Fibroblast of skin of scalp (primary cell): Measurements from ENCODE around the gene HAT1.
"Not testable (repeated sequence)": the region's sequence is repeated elsewhere in the genome, so short reads cannot be mapped to it uniquely, and the experiment has no call there.

Source experiments
- DNase-seq: peaks from one replicate; pipeline ENCODE4 v3.0.0-alpha.2; 2013

Gene HAT1

DNA sequence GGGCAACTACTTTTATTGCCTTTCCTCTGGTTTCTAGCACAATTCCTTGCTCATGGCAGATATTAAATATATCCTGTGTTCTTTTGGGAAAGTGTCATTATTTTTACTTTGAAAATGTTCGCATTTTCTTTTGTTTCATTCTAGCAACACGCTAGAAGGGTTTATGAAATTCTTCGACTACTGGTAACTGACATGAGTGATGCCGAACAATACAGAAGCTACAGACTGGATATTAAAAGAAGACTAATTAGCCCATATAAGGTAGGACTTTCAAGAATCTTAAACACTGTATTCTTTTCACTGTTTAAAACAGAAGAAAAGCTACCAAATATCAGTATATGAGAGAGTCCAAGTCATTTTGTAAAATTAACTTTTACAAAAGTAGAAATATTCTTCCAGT is 56.8 kb downstream of the HAT1 start:
- DNase-seq = no peak

DNA sequence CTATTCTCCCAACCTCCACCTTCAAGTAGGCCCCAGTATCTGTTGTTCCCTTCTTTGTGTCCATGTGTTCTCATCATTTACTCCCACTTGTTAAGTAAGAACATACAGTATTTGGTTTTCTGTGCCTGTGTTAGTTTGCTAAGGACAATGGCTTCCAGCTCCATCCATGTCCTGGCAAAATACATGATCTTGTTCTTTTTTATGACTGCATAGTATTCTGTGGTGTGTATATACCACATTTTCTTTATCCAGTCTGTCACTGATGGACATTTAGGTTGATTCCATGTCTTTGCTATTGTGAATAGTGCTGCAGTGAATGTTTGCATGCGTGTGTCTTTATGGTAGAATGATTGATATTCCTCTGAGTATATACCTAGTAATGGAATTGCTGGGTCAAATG is 61.7 kb downstream of the HAT1 start:
- not testable (repeated sequence) for DNase-seq

DNA sequence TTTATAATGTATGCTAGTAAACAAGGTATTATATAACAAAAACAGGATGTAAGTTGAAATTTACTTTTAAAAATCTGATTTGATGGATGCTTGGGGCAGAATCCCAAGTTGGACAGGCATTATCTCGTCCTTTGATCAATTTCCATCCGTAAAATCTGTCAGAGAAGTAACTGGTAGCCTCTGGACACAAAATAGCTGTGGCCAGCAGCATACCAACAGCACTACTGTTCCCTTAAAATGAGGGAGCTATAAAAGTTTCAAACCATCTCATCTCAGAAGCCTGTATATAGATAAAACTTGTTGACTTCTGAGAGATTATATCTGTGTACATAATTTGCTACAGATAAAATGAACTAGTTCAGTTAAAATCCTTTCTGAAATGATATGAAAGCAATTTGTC is 62.8 kb downstream of the HAT1 start:
- DNase-seq = no peak

DNA sequence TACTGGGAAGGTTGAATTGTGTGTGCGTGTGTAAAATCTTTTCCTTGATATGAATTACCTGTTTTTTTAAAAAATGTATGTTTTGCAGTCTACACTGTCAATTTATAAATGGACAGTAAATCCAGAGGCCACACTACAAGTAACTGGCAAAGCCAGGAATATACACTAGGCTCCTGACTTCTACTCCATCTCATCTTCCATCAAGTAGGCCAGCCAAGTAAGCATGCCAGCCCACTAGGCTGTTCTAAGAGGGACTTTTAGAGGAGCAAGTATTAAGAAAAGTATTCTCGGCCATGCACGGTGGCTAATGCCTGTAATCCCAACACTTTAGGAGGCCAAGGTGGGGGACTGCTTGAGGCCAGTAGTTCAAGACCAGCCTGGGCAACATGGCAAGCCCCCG is 64.5 kb downstream of the HAT1 start:
- DNase-seq = no peak

DNA sequence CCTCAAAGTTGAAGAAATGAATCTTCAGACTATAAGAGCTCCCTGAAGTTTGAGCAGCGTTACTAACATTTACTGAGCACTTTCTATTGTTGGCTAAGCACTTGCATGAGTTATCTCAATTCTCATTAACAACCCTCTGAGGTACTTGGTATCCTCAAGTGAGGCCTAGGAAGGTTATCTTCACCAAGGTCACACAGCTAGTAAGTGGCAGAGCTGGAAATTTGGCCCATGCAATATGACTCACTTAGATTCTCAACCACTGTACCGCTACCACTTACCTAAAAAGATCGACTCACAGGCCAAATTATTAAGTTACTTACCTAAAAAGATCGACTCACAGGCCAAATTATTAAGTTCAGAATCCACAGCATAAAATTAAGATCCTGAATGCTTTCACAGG is 68.8 kb downstream of the HAT1 start:
- no peak for DNase-seq

DNA sequence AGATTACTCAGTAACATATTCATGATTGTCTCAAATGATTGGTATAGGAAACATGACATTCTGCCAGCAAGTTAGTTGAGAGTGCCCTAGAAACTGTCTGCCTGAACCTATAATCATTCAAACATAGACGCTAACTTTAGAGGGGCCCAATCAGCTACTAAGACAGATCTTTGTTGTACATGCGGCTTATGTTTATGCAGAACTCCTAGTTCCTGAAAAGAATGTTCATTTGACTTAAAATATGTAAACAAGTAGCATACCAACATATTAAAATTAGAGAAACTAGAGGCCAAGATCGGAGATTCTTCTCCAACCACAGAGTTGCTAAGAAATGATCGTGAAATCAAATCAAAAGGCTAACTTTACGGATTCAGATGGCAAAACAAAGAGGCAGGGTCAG is 73.3 kb downstream of the HAT1 start:
- no peak for DNase-seq

DNA sequence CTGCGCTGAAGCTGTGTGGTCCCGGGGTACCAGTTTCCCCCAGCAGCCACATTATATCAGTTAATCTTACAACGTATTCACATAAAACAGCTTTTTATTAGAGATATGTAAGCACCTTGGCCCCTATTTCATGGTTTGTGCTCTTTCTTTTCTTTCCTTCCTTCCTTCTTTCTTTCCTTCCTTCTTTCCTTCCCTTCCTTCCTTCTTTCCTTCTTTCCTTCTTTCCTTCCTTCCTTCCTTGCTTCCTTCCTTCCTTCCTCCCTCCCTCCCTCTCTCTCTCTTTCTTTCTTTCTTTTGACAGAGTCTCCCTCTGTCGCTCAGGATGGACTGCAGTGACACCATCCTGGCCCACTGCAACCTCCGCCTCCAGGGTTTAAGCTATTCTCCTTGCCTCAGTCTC is 73.8 kb downstream of the HAT1 start:
- DNase-seq = no peak

DNA sequence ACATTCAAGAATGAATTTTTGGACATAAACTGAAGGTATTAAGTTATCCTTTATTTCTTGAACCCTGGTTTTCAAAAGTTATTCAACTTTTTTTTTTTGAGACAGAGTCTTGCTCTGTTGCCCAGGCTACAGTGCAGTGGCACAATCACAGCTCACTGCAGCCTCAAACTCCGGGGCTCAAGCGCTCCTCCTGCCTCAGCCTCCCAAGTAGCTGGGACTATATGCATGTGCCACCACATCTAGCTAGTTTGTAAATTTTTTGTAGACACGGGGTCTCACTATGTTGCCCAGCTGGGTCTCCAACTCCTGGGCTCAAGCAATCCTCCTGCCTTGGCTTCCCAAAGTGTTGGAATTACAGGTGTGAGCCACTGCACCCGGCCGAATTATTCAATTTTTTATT is 74.8 kb downstream of the HAT1 start:
- not testable (repeated sequence) for DNase-seq

DNA sequence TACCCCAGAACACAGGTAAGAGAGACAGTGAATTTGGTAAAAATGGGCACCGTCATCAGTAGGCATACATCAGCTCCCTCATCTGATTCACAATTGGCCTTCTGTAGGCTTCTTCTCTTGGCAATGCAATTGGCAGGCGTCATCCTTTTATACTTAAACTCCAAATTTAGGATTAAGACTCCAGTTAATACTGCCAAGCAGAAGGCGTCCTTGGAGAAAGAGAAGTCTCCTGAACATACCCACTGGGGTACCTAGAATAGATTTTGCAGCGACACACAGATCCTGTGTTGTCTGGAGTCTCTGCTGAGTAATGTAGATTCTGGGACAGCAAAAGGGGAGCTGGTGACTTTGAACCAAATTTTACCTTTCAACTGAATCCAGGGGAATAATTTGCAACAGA is 76.9 kb downstream of the HAT1 start:
- DNase-seq = no peak

DNA sequence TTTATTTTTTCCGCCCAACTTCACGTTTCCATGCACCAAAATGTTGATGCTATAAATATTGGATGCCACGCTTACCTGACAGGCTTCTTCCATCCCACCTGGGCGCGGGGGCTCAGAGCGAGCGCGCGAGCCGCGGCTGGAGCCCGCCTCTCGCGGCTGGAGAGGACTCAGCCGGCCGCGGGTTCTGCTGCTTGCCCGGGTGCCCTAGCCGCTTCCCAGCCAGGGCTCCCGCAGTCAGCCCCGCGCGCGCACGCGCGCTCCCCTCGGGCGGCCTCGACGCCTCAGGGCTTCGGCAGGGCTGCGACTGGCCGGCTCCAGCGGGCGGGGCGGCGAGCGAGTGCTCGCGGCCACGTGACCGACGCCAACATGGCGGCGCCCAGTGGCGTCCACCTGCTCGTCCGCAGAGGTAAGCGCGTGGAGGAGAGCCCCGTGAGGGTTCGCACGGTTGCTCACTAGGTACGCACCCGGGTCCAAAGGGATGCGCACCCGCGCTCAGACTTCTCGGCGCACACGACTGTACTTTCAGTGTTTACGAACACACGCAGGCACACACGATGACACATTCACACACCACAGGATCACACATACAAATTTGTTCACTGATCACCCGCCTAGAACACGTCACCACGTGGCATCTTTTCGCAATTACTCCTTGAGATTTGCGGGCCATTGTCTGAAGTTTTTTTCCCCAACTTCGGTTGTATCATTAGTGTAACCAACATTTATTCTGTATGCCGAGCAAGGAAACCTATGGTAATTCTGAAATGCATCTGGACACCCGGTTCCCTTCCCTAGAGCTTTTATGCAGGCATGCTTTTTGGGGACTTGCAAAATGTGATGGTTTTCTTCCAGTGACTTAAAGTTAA is 77.6 kb downstream of the HAT1 start, which contains the start of gene METAP1D:
Gene METAP1D, plus strand, starts transcription at position 350 of the 866 bp plus-strand sequence. Its CDS starts 17 bp downstream, at position 367.
- DNase-seq = peak; percentile 91

DNA sequence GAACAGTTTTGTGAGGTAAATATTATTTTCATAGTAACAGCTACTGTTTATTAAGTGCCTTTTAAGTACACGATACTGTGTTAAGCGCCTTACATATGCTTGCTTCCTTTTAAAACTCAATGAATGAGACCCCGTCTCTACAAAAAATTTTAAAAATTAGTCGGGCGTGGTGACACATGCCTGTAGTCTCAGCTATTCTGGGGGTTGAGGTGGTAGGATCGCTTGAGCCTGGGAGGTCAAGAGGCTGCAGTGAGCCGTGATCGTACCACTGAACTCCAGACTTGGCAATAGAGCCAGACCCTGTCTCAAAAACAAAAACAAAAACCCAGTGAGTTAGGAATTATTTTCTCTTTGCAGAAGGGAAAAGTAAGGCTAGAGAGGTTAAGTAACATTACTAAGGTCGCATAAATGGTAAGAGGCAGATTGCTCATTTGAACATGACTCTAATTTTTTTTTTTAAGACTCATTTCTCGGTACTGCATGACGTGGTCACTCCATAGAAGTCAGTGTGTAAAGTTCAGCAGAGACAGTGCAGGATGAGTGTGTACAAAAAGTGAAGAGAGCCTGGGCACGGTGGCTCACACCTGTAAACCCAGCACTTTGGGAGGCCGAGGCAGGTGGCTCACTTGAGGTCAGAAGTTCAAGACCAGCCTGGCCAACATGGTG is 78.6 kb downstream of the HAT1 start:
- no peak for DNase-seq

DNA sequence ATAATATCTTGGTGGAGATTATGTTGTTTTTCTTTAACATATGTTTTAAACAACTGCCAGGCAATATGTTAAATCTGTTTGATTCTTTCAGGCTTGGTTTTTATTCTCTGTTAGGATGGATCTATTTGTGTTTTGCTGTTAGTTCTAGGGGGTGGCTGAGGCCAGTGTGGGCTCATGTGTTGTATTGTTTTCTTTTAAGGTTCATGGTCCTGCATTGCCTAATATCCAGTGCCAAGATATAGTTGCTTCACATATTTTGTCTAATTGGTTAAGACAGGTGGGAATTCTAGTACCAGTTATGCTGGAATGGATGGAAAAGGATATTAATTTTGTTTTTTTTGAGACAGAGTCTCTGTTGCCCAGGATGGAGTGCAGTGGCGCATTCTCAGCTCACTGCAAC is 85.1 kb downstream of the HAT1 start:
- no peak for DNase-seq

DNA sequence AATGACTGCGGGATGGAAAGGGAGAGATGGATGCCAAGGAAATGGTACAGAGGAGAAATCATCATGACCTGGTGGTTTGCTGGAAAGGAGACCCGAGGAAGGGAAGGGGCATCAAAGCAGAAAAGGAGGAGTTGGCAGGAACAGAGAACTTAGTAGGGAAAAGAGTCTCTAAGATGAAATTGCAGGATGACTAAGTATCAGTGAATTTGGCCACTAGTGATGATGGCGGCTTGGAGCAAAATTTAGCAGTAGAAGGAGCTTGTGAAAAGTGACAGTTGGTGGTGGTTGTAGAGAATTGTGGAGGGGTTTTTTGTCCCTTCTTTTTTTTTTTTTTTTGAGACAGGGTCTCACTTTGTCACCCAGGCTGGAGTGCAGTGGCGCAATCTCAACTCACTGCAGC is 87.6 kb downstream of the HAT1 start:
- no peak for DNase-seq

DNA sequence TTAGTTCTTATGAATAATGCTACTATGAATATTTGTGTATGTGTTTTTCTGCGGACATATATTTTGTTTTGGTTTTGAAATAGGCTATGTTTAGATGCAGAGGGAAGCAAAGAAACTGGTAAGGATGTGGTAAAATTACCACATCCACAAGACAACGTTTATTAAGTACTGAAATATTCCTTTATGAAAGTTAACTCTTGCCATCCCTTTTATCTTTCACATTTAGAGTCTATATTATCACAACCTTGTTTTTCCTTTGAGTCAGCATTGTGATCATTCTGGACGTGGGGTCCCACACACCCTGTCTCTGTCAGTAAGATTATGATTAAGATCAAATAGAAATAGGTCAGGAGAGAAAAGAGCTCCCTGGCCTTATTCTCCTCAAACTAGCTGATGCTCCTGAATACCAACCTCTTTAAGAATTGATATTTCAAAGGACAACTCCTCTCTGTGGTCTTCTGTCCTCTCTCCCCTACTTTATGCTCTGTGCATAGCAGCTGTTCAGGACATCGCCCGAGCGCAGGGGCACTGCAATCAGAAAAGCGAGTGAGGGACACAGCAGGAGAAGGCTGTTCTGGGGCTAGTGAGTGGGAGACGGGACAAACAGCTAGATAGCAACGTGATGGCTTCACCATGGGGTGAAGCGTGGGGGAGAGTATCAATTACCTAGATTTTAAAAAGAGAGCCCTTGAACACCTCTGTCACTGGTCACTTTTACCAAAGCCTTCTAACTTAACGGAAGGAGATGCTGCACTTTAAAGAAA is 89.7 kb downstream of the HAT1 start:
- no peak for DNase-seq

DNA sequence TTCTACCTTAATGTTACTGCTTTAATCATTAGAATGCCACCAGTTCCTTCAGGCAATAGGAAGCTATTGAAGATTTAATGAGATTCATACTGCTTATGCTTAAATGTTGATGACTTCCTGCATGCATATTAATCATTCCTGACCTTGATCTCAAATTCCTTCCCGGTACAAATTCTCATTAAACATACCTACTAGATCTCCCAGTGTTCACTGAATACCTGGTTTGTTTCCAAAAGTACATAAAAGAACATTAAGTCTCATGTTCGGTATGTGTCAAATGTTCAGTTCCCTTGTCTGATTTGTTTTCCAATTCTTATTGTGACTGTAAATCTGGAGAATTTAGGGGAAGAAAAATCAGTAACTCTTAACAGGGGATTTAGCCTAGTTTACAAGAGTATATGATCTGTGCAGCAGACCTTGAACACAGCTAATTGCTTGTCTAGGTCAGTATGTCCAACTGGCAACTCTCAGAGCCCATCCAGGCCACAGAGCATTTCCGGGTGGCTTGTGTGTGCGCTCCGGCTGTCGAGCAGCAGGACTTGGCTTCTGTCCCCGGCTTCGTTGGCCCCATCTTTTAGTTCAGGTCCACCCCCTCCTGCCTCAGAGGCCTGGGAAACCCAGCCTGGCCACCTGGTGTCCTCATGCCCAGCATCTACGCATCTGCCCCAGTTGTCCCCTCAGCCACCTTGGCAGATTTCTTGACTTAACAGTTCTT is 90.6 kb downstream of the HAT1 start:
- DNase-seq = no peak

DNA sequence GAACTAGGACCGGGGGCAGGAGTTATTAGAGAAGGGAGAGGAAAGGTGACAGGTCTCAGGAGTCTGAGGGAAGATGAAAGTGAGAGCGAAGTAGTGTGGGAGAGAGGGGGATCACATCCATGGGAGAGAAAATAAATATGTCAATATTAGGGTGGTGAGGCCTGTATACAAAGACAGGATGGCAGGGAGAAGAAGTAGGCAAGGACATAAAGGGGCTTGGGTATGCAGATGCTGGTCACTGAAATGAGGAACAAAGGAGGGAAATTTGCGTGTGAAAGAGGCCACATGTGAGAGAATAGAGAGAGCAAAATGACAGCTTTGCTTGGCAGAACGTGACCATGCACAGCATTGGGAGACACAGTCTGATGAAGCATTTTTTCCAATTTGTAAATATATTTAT is 91.1 kb downstream of the HAT1 start:
- DNase-seq = no peak

DNA sequence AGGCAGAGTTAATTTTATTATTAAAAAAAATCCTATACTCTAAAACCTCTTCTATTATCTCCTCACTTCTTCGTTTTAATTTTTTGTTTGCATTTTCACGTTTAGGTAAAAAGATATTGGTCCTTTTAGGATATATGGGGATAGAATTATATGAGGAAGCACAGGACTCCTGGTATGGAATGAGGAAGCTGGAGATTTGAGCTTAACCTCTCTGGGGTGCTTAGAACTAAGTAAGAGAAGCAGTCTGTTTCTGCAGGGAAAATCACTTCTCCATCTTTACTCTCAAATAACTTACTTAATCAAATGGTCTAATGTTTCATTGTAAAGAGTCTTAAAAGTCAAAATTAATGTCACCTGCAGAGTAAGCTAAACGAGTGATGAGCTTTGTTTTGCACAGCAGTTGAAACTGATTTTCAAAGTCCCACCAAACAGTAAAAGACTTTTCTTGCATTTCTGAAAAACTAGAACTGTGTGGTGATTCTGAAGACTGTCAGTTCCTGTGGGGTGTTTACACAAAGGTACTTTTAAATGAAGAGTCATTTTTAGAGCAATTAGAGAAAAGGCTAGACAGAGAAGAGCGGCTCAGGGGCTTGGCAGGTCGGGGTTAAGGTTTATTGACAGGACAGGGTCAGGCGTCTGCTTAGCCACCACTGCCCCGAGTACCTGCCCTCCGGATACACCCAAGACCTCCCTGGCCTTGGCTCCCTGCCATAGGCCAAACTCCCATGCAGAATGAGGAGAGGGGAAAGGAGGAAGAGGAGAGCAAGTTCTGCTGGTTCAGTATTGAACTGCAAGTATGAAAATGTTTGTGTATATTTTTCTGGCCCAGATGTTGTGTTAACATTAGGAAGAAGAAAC is 99.0 kb downstream of the HAT1 start:
- no peak for DNase-seq

DNA sequence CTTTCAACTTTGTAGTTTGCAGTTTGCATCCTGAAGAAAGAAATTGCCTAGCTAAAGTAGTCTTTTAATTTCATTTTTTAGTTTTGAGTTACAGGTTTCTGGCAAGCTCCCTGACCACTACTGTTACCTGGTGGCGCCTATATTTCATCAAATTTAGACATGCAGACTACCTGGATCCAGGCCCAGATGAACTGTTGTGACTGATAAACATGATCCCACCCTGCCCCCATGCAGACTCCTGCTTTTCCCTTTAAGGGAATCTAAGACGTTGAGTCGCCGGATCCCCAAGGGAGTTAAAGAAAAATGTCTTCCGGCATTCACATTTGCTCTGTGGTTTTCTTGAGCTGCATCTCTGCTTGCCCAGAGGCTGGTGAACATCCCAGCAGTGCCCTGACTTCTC is 99.7 kb downstream of the HAT1 start:
- DNase-seq = peak; percentile 93

DNA sequence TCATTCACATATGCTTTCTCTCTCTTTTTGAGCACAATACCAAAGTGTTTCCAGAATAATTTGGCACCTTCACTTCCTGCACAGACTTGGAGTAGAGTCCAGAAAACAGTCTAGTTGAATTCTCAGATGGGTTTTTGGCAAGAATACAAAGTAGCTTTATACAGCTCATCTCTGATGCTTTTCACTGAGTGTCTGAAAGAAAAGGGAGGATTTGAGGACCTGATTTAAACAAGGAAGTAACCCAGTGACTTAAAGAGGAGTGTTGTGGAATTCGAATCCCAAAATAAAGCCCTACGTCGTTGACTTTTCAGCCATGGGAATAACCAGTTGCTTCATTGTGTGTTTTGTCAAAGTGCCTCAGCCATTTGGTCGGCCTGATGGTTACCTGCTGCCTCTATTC is 109.3 kb downstream of the HAT1 start:
- DNase-seq = no peak
